CD8-positive, alpha-beta memory T cell (primary cell): ENCODE results near the gene SHQ1. TPM values are rescaled to one million over a fixed set of nuclear protein-coding genes. Genes with fewer than 3 reads are reported as not detected.

Experiments used
- CTCF ChIA-PET: fragments of 350-600 bp; sonication (Branson Sonifier 250); formaldehyde crosslinking; loops from one replicate; lab custom pipeline; 2021; ENCODE audit warnings: antibody characterized with exemption; lab: Charles Lee
- POLR2A ChIA-PET: fragments of 350-600 bp; sonication (Branson Sonifier 250); formaldehyde crosslinking; loops from one replicate; lab custom pipeline; 2021; ENCODE audit warnings: antibody characterized with exemption; lab: Charles Lee
- DNase-seq, 5 donors: peaks; one replicate each; pipeline versions ENCODE4 v3.0.0 to v3.0.0-alpha.2; 2020 to 2022; ENCODE audit warnings: mixed read lengths in 1 of 5
- H3K27ac ChIP-seq: one replicate; pipeline ENCODE4 v1.7.0; 2013; ENCODE audit warnings: low read depth, mild to moderate bottlenecking, low read length, moderate library complexity
- H3K27me3 ChIP-seq: 2 replicates; pipeline ENCODE4 v1.7.0; 2013; ENCODE audit warnings: low read length, mild to moderate bottlenecking; ENCODE audit not compliant: insufficient read depth, poor library complexity, severe bottlenecking
- H3K36me3 ChIP-seq: 2 replicates; pipeline ENCODE4 v1.7.0; 2013; ENCODE audit warnings: mild to moderate bottlenecking, low read length, moderate library complexity; ENCODE audit not compliant: insufficient read depth
- H3K4me1 ChIP-seq: 2 replicates; pipeline ENCODE4 v1.7.0; 2013; ENCODE audit warnings: mild to moderate bottlenecking, low read length, moderate library complexity; ENCODE audit not compliant: insufficient read depth
- H3K4me3 ChIP-seq: 2 replicates; pipeline ENCODE4 v1.7.0; 2013; ENCODE audit warnings: mild to moderate bottlenecking, low read length
- H3K9me3 ChIP-seq: 2 replicates; pipeline ENCODE4 v1.7.0; 2013; ENCODE audit warnings: mild to moderate bottlenecking, low read length
- H3K27ac Mint-ChIP-seq, 8 donors: one replicate each; pipeline ENCODE4 v1.8.0; 2020 to 2021; ENCODE audit warnings: mixed read lengths in 8 of 8, mild to moderate bottlenecking in 6 of 8, inconsistent platforms in 3 of 8, moderate library complexity in 3 of 8
- H3K27me3 Mint-ChIP-seq, 2 donors: one replicate each; pipeline ENCODE4 v1.8.0; 2020 to 2021; ENCODE audit warnings: mixed read lengths in 2 of 2, mild to moderate bottlenecking in 1 of 2, moderate library complexity in 1 of 2
- H3K36me3 Mint-ChIP-seq, 3 donors: one replicate each; pipeline ENCODE4 v1.8.0; 2020 to 2021; ENCODE audit warnings: mixed read lengths in 3 of 3, inconsistent platforms in 1 of 3, mild to moderate bottlenecking in 1 of 3
- H3K4me1 Mint-ChIP-seq, 3 donors: one replicate each; pipeline ENCODE4 v1.8.0; 2020 to 2021; ENCODE audit warnings: mixed read lengths in 3 of 3, inconsistent platforms in 1 of 3, mild to moderate bottlenecking in 1 of 3
- H3K4me3 Mint-ChIP-seq, 7 donors: one replicate each; pipeline ENCODE4 v1.8.0; 2020 to 2021; ENCODE audit warnings: mixed read lengths in 7 of 7, mild to moderate bottlenecking in 6 of 7, moderate library complexity in 4 of 7, inconsistent platforms in 2 of 7
- H3K9me3 Mint-ChIP-seq, 5 donors: one replicate each; pipeline ENCODE4 v1.8.0; 2020 to 2022; ENCODE audit warnings: mixed read lengths in 5 of 5, mild to moderate bottlenecking in 3 of 5, moderate library complexity in 2 of 5, inconsistent platforms in 1 of 5
- polyA plus RNA-seq: library from polyadenylated mRNA; unstranded; fragments of 300-500 nt; fragmentation: Illumina TruSeq; gene quantifications from one replicate; pipeline ENCODE4 v1.2.3, GENCODE V29; 2021
- total RNA-seq, 2 experiments: library from RNA; stranded (reverse); gene quantifications; one replicate each; pipeline ENCODE4 v1.2.3, GENCODE V29; 2021

The SHQ1 gene
- total and polyA plus RNA-seq, 3 experiments from 2014 or later: 36.0 to 44.9 (median 37.7) TPM

- Histone ChIP-seq H3K27me3 (no peaks in the 10 kb centered on the region), H3K36me3 (peaks cover 5% of the 10 kb centered on the region), H3K9me3 (no peaks in the 10 kb centered on the region), H3K4me1 (peaks cover 23% of the 10 kb centered on the region), H3K27ac (no peak overlapping the region), H3K4me3 (no peak overlapping the region)
- CTCF ChIA-PET: interaction anchor here (1.1 to 2.8 kb wide), 3 partner anchors 80 to 944 kb away, joined by 4 to 25 read pairs (median 4); no protein-coding TSS in a partner anchor
- POLR2A ChIA-PET: no interaction called here
- no peak overlapping the region for H3K27ac Mint-ChIP-seq
- no peaks in the 10 kb centered on the region for H3K27me3 Mint-ChIP-seq
- H3K4me1 Mint-ChIP-seq: peaks cover 0 to 4% (median 3%) of the 10 kb centered on the region in 3 donors
- no peak overlapping the region for H3K4me3 Mint-ChIP-seq
- peaks cover 0 to 46% (median 10%) of the 10 kb centered on the region in 3 donors for H3K36me3 Mint-ChIP-seq
- no peak for DNase-seq
- H3K9me3 Mint-ChIP-seq: no peaks in the 10 kb centered on the region
Observed at GRCh38 chr3:72818905-72819304, 29.3 kb downstream of the SHQ1 start.

GRCh38 chr3:72818092-72818773 is 30.0 kb downstream of the SHQ1 start:
- Mint-ChIP-seq H3K9me3 (no peaks in the 10 kb centered on the region), H3K27ac (peak overlapping the region in 2 of 8 donors; percentile 7 to 21), H3K4me3 (no peak overlapping the region), H3K27me3 (no peaks in the 10 kb centered on the region), H3K4me1 (peaks cover 0 to 4% (median 3%) of the 10 kb centered on the region in 3 donors), H3K36me3 (peaks cover 0 to 43% (median 10%) of the 10 kb centered on the region in 3 donors)
- Histone ChIP-seq H3K36me3 (peaks cover 5% of the 10 kb centered on the region), H3K27ac (no peak overlapping the region), H3K4me1 (peaks cover 23% of the 10 kb centered on the region), H3K27me3 (no peaks in the 10 kb centered on the region), H3K4me3 (no peak overlapping the region), H3K9me3 (no peaks in the 10 kb centered on the region)
- ChIA-PET POLR2A (no interaction called here), CTCF (interaction anchor here (1.1 to 2.8 kb wide), 3 partner anchors 80 to 943 kb away, joined by 4 to 25 read pairs (median 4); no protein-coding TSS in a partner anchor)
- no peak for DNase-seq

- Mint-ChIP-seq H3K4me3 (no peak overlapping the region), H3K9me3 (no peaks in the 10 kb centered on the region), H3K36me3 (peaks cover 0 to 52% (median 12%) of the 10 kb centered on the region in 3 donors), H3K27ac (peak overlapping the region in 1 of 8 donors; percentile 11), H3K27me3 (no peaks in the 10 kb centered on the region), H3K4me1 (peaks cover 0 to 4% (median 3%) of the 10 kb centered on the region in 3 donors)
- no peaks in the 10 kb centered on the region for H3K27me3 ChIP-seq
- H3K4me3 ChIP-seq: no peak overlapping the region
- no peak for DNase-seq
- ChIA-PET POLR2A (no interaction called here), CTCF (interaction anchor here (1.2 kb wide), 1 partner anchor 151 kb away, joined by 3 read pairs; no protein-coding TSS in a partner anchor)
- no peaks in the 10 kb centered on the region for H3K9me3 ChIP-seq
- H3K4me1 ChIP-seq: peaks cover 17% of the 10 kb centered on the region
- peaks cover 5% of the 10 kb centered on the region for H3K36me3 ChIP-seq
- no peak overlapping the region for H3K27ac ChIP-seq
Observed at GRCh38 chr3:72816862-72817355, 31.3 kb downstream of the SHQ1 start.

GRCh38 chr3:72814308-72814707 is 33.9 kb downstream of the SHQ1 start:
- Mint-ChIP-seq H3K27ac (no peak overlapping the region), H3K4me1 (peaks cover 0 to 4% (median 0%) of the 10 kb centered on the region in 3 donors), H3K4me3 (no peak overlapping the region), H3K27me3 (no peaks in the 10 kb centered on the region), H3K9me3 (no peaks in the 10 kb centered on the region), H3K36me3 (peaks cover 0 to 66% (median 22%) of the 10 kb centered on the region in 3 donors)
- DNase-seq: no peak
- no peaks in the 10 kb centered on the region for H3K4me1 ChIP-seq
- H3K27me3 ChIP-seq: no peaks in the 10 kb centered on the region
- H3K9me3 ChIP-seq: no peaks in the 10 kb centered on the region
- CTCF ChIA-PET: no interaction called here
- no peak overlapping the region for H3K27ac ChIP-seq
- H3K4me3 ChIP-seq: no peak overlapping the region
- POLR2A ChIA-PET: no interaction called here
- peaks cover 5% of the 10 kb centered on the region for H3K36me3 ChIP-seq

GRCh38 chr3:72812201-72812600 is 36.0 kb downstream of the SHQ1 start:
- ChIA-PET POLR2A (no interaction called here), CTCF (interaction anchor here (1.2 kb wide), 1 partner anchor 10 kb away, joined by 4 read pairs; no protein-coding TSS in a partner anchor)
- Mint-ChIP-seq H3K27ac (no peak overlapping the region), H3K4me3 (no peak overlapping the region), H3K36me3 (peaks cover 0 to 73% (median 24%) of the 10 kb centered on the region in 3 donors), H3K9me3 (no peaks in the 10 kb centered on the region), H3K4me1 (no peaks in the 10 kb centered on the region), H3K27me3 (no peaks in the 10 kb centered on the region)
- Histone ChIP-seq H3K9me3 (no peaks in the 10 kb centered on the region), H3K36me3 (peaks cover 5% of the 10 kb centered on the region), H3K4me3 (no peak overlapping the region), H3K27ac (no peak overlapping the region), H3K4me1 (no peaks in the 10 kb centered on the region), H3K27me3 (no peaks in the 10 kb centered on the region)
- no peak for DNase-seq

- H3K4me1 ChIP-seq: no peaks in the 10 kb centered on the region
- Mint-ChIP-seq H3K27me3 (no peaks in the 10 kb centered on the region), H3K27ac (no peak overlapping the region), H3K4me3 (no peak overlapping the region), H3K4me1 (no peaks in the 10 kb centered on the region), H3K9me3 (no peaks in the 10 kb centered on the region), H3K36me3 (peaks cover 4 to 73% (median 22%) of the 10 kb centered on the region in 3 donors)
- H3K4me3 ChIP-seq: no peak overlapping the region
- DNase-seq: no peak
- H3K36me3 ChIP-seq: peaks cover 5% of the 10 kb centered on the region
- ChIA-PET POLR2A (no interaction called here), CTCF (interaction anchor here (1.0 to 1.2 kb wide), 2 partner anchors 10 to 146 kb away, joined by 3 to 4 read pairs; no protein-coding TSS in a partner anchor)
- no peaks in the 10 kb centered on the region for H3K9me3 ChIP-seq
- H3K27me3 ChIP-seq: no peaks in the 10 kb centered on the region
- H3K27ac ChIP-seq: no peak overlapping the region
Observed at GRCh38 chr3:72811571-72811970, 36.7 kb downstream of the SHQ1 start.

- Histone ChIP-seq H3K27ac (no peak overlapping the region), H3K9me3 (no peaks in the 10 kb centered on the region), H3K27me3 (no peaks in the 10 kb centered on the region), H3K4me1 (no peaks in the 10 kb centered on the region), H3K4me3 (no peak overlapping the region), H3K36me3 (peaks cover 5% of the 10 kb centered on the region)
- ChIA-PET CTCF (interaction anchor here (1.0 to 1.2 kb wide), 2 partner anchors 11 to 145 kb away, joined by 3 to 4 read pairs; no protein-coding TSS in a partner anchor), POLR2A (no interaction called here)
- DNase-seq: no peak
- Mint-ChIP-seq H3K4me3 (no peak overlapping the region), H3K27ac (no peak overlapping the region), H3K27me3 (no peaks in the 10 kb centered on the region), H3K9me3 (no peaks in the 10 kb centered on the region), H3K4me1 (no peaks in the 10 kb centered on the region), H3K36me3 (peaks cover 5 to 74% (median 20%) of the 10 kb centered on the region in 3 donors)
Observed at GRCh38 chr3:72810659-72811434, 37.4 kb downstream of the SHQ1 start.
